BE2C (cell line): ENCODE measurements around the gene SDHAF4. TPM values are rescaled to one million over a fixed set of nuclear protein-coding genes. Genes with fewer than 3 reads are reported as not detected.

ENCODE experiments used
- DNase-seq: peaks from one replicate; pipeline ENCODE4 v3.0.0-alpha.2; 2020
- H3K27me3 ChIP-seq: fragments of 250-450 bp; sonication (Bioruptor Pico); 2 replicates; pipeline ENCODE4 v1.5.1; 2020; ENCODE audit warnings: mild to moderate bottlenecking
- H3K36me3 ChIP-seq: fragments of 250-450 bp; sonication (Bioruptor Pico); 2 replicates; pipeline ENCODE4 v1.5.1; 2020; ENCODE audit warnings: mild to moderate bottlenecking
- H3K4me1 ChIP-seq: fragments of 250-450 bp; sonication (Bioruptor Pico); 2 replicates; pipeline ENCODE4 v1.5.1; 2020
- H3K4me3 ChIP-seq: 2 replicates; pipeline ENCODE4 v1.5.1; 2011; ENCODE audit warnings: low read depth, low read length
- H3K9me3 ChIP-seq: fragments of 250-450 bp; sonication (Bioruptor Pico); 2 replicates; pipeline ENCODE4 v1.5.1; 2020
- polyA plus RNA-seq: library from polyadenylated mRNA; unstranded; fragments of >200 nt; gene quantifications from one replicate; pipeline ENCODE4 v1.2.1, GENCODE V29; 2012; ENCODE audit warnings: low read depth, missing spikeins; ENCODE audit not compliant: insufficient read length, insufficient read depth
- TF ChIP-seq, protein P1 (sequence below): IDR thresholded peaks from 2 replicates; pipeline ENCODE4 v1.5.1; 2012; ENCODE audit warnings: mild to moderate bottlenecking, low read depth, low read length

SDHAF4 gene
- polyA plus RNA-seq: 12.2 TPM

DNA sequence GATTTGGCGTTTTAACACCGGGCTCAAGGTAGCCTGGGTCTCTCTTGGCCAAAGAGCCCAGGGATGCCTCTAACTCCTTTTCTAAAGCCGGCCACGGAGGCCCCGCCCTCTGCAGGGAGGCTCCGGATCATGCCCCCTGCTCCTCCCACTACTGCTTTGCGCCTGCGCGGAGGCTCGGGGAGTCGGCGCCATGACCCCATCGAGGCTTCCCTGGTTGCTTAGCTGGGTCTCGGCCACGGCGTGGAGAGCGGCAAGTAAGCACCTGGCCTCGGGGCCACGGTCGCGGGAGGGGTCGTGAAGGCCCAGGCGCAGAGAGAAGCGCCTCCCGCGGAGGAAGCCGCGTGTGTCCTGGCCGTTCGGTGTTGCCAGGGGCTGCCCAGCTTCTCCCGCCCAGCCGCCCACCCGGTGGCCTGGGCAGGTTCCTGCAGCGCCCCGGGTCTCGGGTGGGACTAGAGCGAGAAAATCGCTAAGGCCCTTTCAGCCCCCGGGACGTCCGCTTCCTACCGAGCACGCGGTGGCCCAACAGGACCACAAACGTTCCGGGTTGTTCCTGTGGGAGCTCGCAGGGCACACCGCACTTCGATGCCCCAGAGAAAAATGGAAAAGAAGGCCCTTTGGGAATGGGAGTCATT is at the start of gene SDHAF4:
TSS of gene SDHAF4 (plus strand) at position 180 of the 632 bp plus-strand sequence. CDS start at position 191, 11 bp downstream.
- Histone ChIP-seq H3K36me3 (no peaks in the 10 kb centered on the region), H3K4me1 (no peaks in the 10 kb centered on the region), H3K9me3 (no peaks in the 10 kb centered on the region), H3K27me3 (no peaks in the 10 kb centered on the region), H3K4me3 (peak within 1 kb of the TSS; percentile 86)
- TF ChIP-seq, protein P1, sequence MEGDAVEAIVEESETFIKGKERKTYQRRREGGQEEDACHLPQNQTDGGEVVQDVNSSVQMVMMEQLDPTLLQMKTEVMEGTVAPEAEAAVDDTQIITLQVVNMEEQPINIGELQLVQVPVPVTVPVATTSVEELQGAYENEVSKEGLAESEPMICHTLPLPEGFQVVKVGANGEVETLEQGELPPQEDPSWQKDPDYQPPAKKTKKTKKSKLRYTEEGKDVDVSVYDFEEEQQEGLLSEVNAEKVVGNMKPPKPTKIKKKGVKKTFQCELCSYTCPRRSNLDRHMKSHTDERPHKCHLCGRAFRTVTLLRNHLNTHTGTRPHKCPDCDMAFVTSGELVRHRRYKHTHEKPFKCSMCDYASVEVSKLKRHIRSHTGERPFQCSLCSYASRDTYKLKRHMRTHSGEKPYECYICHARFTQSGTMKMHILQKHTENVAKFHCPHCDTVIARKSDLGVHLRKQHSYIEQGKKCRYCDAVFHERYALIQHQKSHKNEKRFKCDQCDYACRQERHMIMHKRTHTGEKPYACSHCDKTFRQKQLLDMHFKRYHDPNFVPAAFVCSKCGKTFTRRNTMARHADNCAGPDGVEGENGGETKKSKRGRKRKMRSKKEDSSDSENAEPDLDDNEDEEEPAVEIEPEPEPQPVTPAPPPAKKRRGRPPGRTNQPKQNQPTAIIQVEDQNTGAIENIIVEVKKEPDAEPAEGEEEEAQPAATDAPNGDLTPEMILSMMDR: 0 out of 2 replicates have a peak, but pooled peaks have one; percentile 2
- peak; percentile 96 for DNase-seq

- TF ChIP-seq, protein P1: no peak
- H3K27me3 ChIP-seq: no peaks in the 10 kb centered on the region
- no peaks in the 10 kb centered on the region for H3K36me3 ChIP-seq
- no peak overlapping the region for H3K4me3 ChIP-seq
- no peaks in the 10 kb centered on the region for H3K4me1 ChIP-seq
- no peak for DNase-seq
- H3K9me3 ChIP-seq: no peaks in the 10 kb centered on the region
Measured at GRCh38 chr6:70518723-70519122, 48.0 kb upstream of the SDHAF4 start.

DNA sequence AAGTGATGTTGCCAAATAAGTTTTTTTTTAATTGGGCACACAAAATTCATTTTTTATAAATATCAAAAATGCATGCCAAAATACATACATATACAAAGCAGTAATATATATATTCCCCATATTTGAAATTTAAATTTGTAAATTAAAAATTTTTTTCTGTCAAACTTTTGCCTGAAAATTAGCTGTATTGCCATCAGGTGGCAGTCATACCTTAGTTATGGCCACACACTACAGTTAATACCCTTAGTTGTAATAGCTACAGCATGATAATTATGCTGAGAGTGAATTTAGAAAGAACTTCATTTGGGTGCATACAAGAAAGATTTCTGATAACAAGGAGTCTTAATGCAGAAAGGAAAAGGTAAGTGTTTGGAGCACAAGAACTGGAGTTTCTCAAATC is 46.2 kb upstream of the SDHAF4 start:
- Histone ChIP-seq H3K4me3 (no peak overlapping the region), H3K27me3 (no peaks in the 10 kb centered on the region), H3K36me3 (no peaks in the 10 kb centered on the region), H3K9me3 (no peaks in the 10 kb centered on the region), H3K4me1 (no peaks in the 10 kb centered on the region)
- TF ChIP-seq, protein P1: peak; percentile 52
- no peak for DNase-seq

- no peaks in the 10 kb centered on the region for H3K9me3 ChIP-seq
- no peaks in the 10 kb centered on the region; the same call in 1 of the 2 replicates for H3K36me3 ChIP-seq
- H3K4me3 ChIP-seq: no peak overlapping the region
- H3K27me3 ChIP-seq: no peaks in the 10 kb centered on the region
- TF ChIP-seq, protein P1: no peak
- DNase-seq: no peak
- H3K4me1 ChIP-seq: no peaks in the 10 kb centered on the region
Measured at GRCh38 chr6:70524721-70525286, 41.9 kb upstream of the SDHAF4 start.

DNA sequence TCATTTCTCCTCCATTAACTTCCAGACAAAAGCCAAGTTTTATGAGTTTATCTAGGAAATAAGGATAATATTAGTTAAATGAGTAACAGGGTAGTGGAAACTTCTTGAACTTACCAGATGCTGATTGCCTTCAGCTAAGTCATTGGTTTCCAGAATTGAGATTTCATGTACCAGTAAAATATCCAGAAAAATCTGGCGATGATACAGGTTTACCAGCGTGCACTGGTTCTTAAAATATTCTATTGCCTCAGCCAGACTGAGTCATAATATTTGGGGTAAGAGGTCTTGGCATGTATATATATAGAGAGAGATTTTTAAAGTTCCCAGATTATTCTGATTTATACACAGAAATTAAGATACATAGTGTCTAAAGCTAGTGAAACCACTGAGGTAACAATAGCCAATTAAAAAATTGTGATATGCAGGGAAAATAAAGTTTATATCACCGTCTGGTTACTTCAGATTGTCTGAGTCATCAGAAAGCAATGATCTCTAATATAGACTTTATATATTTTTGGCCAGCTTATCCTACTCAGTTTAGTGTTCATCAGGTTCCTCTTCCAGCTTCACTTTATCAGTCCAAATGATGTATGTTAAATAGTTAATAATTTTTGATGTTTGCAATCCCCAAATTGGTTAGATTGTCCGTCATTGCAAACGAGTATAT is 39.5 kb upstream of the SDHAF4 start:
- TF ChIP-seq, protein P1: no peak
- no peaks in the 10 kb centered on the region for H3K27me3 ChIP-seq
- no peaks in the 10 kb centered on the region for H3K4me1 ChIP-seq
- no peaks in the 10 kb centered on the region for H3K9me3 ChIP-seq
- DNase-seq: no peak
- no peak overlapping the region for H3K4me3 ChIP-seq
- H3K36me3 ChIP-seq: no peaks in the 10 kb centered on the region; the same call in 1 of the 2 replicates
